HCT116 (cell line): Measurements from ENCODE around the gene MRAS. TPM values are rescaled to one million over a fixed set of nuclear protein-coding genes. Genes with fewer than 3 reads are reported as not detected.

Source experiments
- ATAC-seq: fragments of 200-7000 bp; cut with Tn5 transposase; 2 replicates; pipeline ENCODE4 v1.9.1; 2020; ENCODE audit warnings: mild to moderate bottlenecking, moderate library complexity
- BruUV-seq: library from RNA; stranded (reverse); fragments of 400-500 nt; replicated peaks from 2 replicates; lab custom pipeline; 2021; lab: Mats Ljungman, UMichigan
- CTCF ChIA-PET: fragments of 300-600 bp; sonication (Branson Sonifier 250); formaldehyde crosslinking; loops from one replicate; lab custom pipeline; 2021; ENCODE audit warnings: antibody characterized with exemption; lab: Charles Lee
- POLR2A ChIA-PET: fragments of 300-600, 350-600 bp; sonication (Branson Sonifier 250); formaldehyde crosslinking; loops from one replicate; lab custom pipeline; 2021; ENCODE audit warnings: antibody characterized with exemption; lab: Charles Lee
- RAD21 ChIA-PET, 2 experiments: fragments of 300-600 bp; sonication (Branson Sonifier 250); formaldehyde crosslinking; loops; one replicate each; lab custom pipeline; 2023; ENCODE audit warnings: low total read pairs in 2 of 2; ENCODE audit not compliant: uncharacterized antibody in 2 of 2, unreplicated experiment in 2 of 2, low non-redundant PET in 1 of 2; lab: Charles Lee
- DNase-seq: peaks from one replicate; pipeline ENCODE4 v3.0.0-alpha.2; 2010; ENCODE audit warnings: low read depth, low spot score
- H2AFZ ChIP-seq: fragments of 200-600 bp; shearing (Covaris generic), sonication (generic); 2 replicates; pipeline ENCODE4 v1.6.1; 2017; ENCODE audit warnings: low read depth, mixed run types, mixed read lengths, antibody characterized with exemption, low read length; ENCODE audit not compliant: poor library complexity, severe bottlenecking
- H3K27ac ChIP-seq: 2 replicates; pipeline ENCODE4 v1.5.1; 2012; ENCODE audit warnings: low read depth, low read length
- H3K27me3 ChIP-seq: fragments of 200-600 bp; sonication (generic); 2 replicates; pipeline ENCODE4 v1.6.1; 2016; ENCODE audit warnings: mixed run types, low read length, mixed read lengths; ENCODE audit not compliant: insufficient read depth
- H3K36me3 ChIP-seq, 2 experiments: fragments of 200-500 bp in 1 of 2; fragments of 200-600 bp in 1 of 2; sonication (Bioruptor generic) in 1 of 2; sonication (generic) in 1 of 2; 2 replicates each; pipeline versions ENCODE4 v1.5.1 to v1.6.1; 2014 to 2016; ENCODE audit warnings: low read length in 2 of 2, inconsistent platforms in 1 of 2, mixed read lengths in 1 of 2, mixed run types in 1 of 2; ENCODE audit not compliant: insufficient read depth in 2 of 2, control insufficient read depth in 1 of 2
- H3K4me1 ChIP-seq, 2 experiments: fragments of 200-600 bp in 1 of 2; sonication (generic) in 1 of 2; 2 replicates each; pipeline versions ENCODE4 v1.5.1 to v1.6.1; 2012 to 2017; ENCODE audit warnings: low read length in 2 of 2, inconsistent platforms in 1 of 2, mild to moderate bottlenecking in 1 of 2, mixed read lengths in 1 of 2, mixed run types in 1 of 2, moderate library complexity in 1 of 2; ENCODE audit not compliant: insufficient read depth in 2 of 2, control insufficient read depth in 1 of 2
- H3K4me2 ChIP-seq: fragments of 200-600 bp; sonication (generic); 2 replicates; pipeline ENCODE4 v1.6.1; 2017; ENCODE audit warnings: mixed run types, low read length, mixed read lengths
- H3K4me3 ChIP-seq, 2 experiments: fragments of 200-600 bp in 1 of 2; sonication (generic) in 1 of 2; replicated peaks in 1 of 2; 2 replicates each; pipeline ENCODE4 v1.5.1; 2011 to 2016; ENCODE audit warnings: low read length in 2 of 2, control low read depth in 1 of 2, low read depth in 1 of 2, mild to moderate bottlenecking in 1 of 2, mixed read lengths in 1 of 2, mixed run types in 1 of 2
- H3K79me2 ChIP-seq: fragments of 200-600 bp; sonication (generic); 2 replicates; pipeline ENCODE4 v1.6.1; 2017; ENCODE audit warnings: mild to moderate bottlenecking, mixed run types, low read length, moderate library complexity, mixed read lengths; ENCODE audit not compliant: insufficient read depth
- H3K9ac ChIP-seq: fragments of 200-600 bp; sonication (generic); 2 replicates; pipeline ENCODE4 v1.6.1; 2016; ENCODE audit warnings: low read length, mixed read lengths
- H3K9me2 ChIP-seq: fragments of 200-600 bp; sonication (generic), shearing (Covaris generic); 2 replicates; pipeline ENCODE4 v1.6.1; 2017; ENCODE audit warnings: mixed run types, mild to moderate bottlenecking, moderate library complexity; ENCODE audit not compliant: insufficient read depth
- H3K9me3 ChIP-seq, 2 experiments: fragments of 200-500 bp in 1 of 2; fragments of 200-600 bp in 1 of 2; sonication (Bioruptor generic) in 1 of 2; sonication (generic) in 1 of 2; 2 replicates each; pipeline ENCODE4 v1.6.1; 2014 to 2017; ENCODE audit warnings: low read length in 2 of 2, mixed read lengths in 2 of 2, inconsistent platforms in 1 of 2, low read depth in 1 of 2, mild to moderate bottlenecking in 1 of 2, mixed run types in 1 of 2, moderate library complexity in 1 of 2; ENCODE audit not compliant: control insufficient read depth in 1 of 2, insufficient read depth in 1 of 2
- H4K20me1 ChIP-seq: fragments of 200-600 bp; sonication (generic), shearing (Covaris generic); 2 replicates; pipeline ENCODE4 v1.6.1; 2017; ENCODE audit warnings: mixed run types, mild to moderate bottlenecking, moderate library complexity; ENCODE audit not compliant: insufficient read depth
- CBX3 ChIP-seq: IDR thresholded peaks from 2 replicates; pipeline ENCODE4 v1.6.1; 2012; ENCODE audit warnings: low read depth
- CEBPB ChIP-seq: IDR thresholded peaks from 2 replicates; pipeline ENCODE4 v1.6.1; 2012; ENCODE audit warnings: low read depth
- EGR1 ChIP-seq: IDR thresholded peaks from 2 replicates; pipeline ENCODE4 v1.6.1; 2012; ENCODE audit warnings: low read depth
- EZH2 ChIP-seq: fragments of 200-600 bp; sonication (generic); IDR thresholded peaks from 2 replicates; pipeline ENCODE4 v1.6.1; 2017; ENCODE audit warnings: antibody characterized with exemption, mixed run types
- EZH2phosphoT487 ChIP-seq: fragments of 200-600 bp; IDR thresholded peaks from 2 replicates; pipeline ENCODE4 v1.6.1; 2018; ENCODE audit warnings: antibody characterized with exemption, borderline replicate concordance
- JUND ChIP-seq: IDR thresholded peaks from 2 replicates; pipeline ENCODE4 v1.6.1; 2012
- MAX ChIP-seq: IDR thresholded peaks from 2 replicates; pipeline ENCODE4 v1.6.1; 2012
- POLR2A ChIP-seq: IDR thresholded peaks from 2 replicates; pipeline ENCODE4 v1.7.0; 2011; ENCODE audit warnings: borderline replicate concordance; ENCODE audit not compliant: insufficient read depth, insufficient read length; ENCODE audit errors: extremely low read depth
- POLR2AphosphoS5 ChIP-seq: IDR thresholded peaks from 2 replicates; pipeline ENCODE4 v1.6.1; 2011; ENCODE audit warnings: mild to moderate bottlenecking, low read depth, low read length, moderate library complexity
- RAD21 ChIP-seq: IDR thresholded peaks from 2 replicates; pipeline ENCODE4 v1.6.1; 2012; ENCODE audit warnings: low read depth, mild to moderate bottlenecking
- REST ChIP-seq: IDR thresholded peaks from 2 replicates; pipeline ENCODE4 v1.6.1; 2012; ENCODE audit warnings: low read depth
- SP1 ChIP-seq: IDR thresholded peaks from 2 replicates; pipeline ENCODE4 v1.6.1; 2012; ENCODE audit warnings: low read depth
- SRF ChIP-seq: IDR thresholded peaks from 2 replicates; pipeline ENCODE4 v1.6.1; 2012; ENCODE audit warnings: low read depth
- TCF7L2 ChIP-seq: IDR thresholded peaks from 2 replicates; pipeline ENCODE4 v1.7.0; 2011; ENCODE audit warnings: borderline replicate concordance, inconsistent platforms; ENCODE audit not compliant: insufficient read depth, insufficient read length; ENCODE audit errors: extremely low read depth
- ZFX ChIP-seq: fragments of 450-650 bp; IDR thresholded peaks from 2 replicates; pipeline ENCODE4 v1.6.1; 2017
- ZNF274 ChIP-seq: fragments of 200-500 bp; sonication (Bioruptor generic); IDR thresholded peaks from 2 replicates; pipeline ENCODE4 v1.6.1; 2014; ENCODE audit warnings: mild to moderate bottlenecking, low read depth, low read length, inconsistent platforms
- intact Hi-C: fragments of 100-400 bp; cut with micrococcal nuclease; formaldehyde crosslinking; loops from 2 replicates; pipeline ENCODE4 v1.10.0; 2022
- total RNA-seq: library from RNA; stranded (reverse); gene quantifications from one replicate; pipeline ENCODE4 v1.2.1, GENCODE V29; 2021; ENCODE audit not compliant: unreplicated experiment
- TF ChIP-seq, protein P1 (sequence below): IDR thresholded peaks from 2 replicates; pipeline ENCODE4 v1.6.1; 2012
- TF ChIP-seq, protein P2 (sequence below): IDR thresholded peaks from 2 replicates; pipeline ENCODE4 v1.6.1; 2011; ENCODE audit warnings: mild to moderate bottlenecking, low read length, moderate library complexity; ENCODE audit not compliant: insufficient replicate concordance; ENCODE audit errors: extremely low read depth

Gene MRAS
- total RNA-seq, 1 experiment from 2014 or later: 13.5 TPM

DNA sequence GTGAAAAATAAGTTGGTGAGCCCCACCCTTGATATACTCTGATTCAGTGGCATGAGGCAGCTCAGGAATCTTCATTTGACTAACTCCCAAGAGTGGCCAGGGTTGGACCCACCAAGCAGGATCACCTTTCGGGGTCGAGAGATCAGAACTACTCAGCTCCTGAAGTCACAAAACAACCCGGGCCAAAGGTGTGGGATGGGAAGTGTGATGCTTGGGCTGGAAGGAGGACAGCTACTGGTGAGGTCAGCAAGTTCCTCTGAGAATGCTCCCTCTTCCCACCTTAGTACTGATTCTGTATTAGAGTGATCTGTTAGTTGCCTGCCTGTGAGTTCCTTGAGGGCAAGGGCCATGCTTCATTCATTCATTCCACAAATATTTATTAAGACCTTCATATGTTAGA, 101.1 kb downstream of the MRAS start:
- H3K27me3 ChIP-seq: no peaks in the 10 kb centered on the region
- POLR2A ChIA-PET: no interaction called here
- ATAC-seq (no peak), DNase-seq (no peak)
- no peaks in the 10 kb centered on the region for H3K79me2 ChIP-seq
- no TSS peak for BruUV-seq
- no peak overlapping the region for H3K9ac ChIP-seq
- H3K4me2 ChIP-seq: no peak overlapping the region
- no peak overlapping the region for H3K4me3 ChIP-seq
- no peaks in the 10 kb centered on the region for H3K9me3 ChIP-seq
- H4K20me1 ChIP-seq: no peaks in the 10 kb centered on the region
- H3K36me3 ChIP-seq: no peaks in the 10 kb centered on the region
- H3K9me2 ChIP-seq: no peaks in the 10 kb centered on the region
- CTCF ChIA-PET: interaction anchor here (1.2 kb wide), 1 partner anchor 30 kb away, joined by 4 read pairs; no protein-coding TSS in a partner anchor
- H3K27ac ChIP-seq: no peak overlapping the region
- RAD21 ChIA-PET: no interaction called here
- intact Hi-C loops: no loop called here
- no peaks in the 10 kb centered on the region for H3K4me1 ChIP-seq
- H2AFZ ChIP-seq: no peak overlapping the region
- no peak for TF ChIP-seq CBX3
- no peak for TF ChIP-seq CEBPB
- no peak for TF ChIP-seq ZNF274
- no peak for TF ChIP-seq SP1
- TF ChIP-seq, protein P1, sequence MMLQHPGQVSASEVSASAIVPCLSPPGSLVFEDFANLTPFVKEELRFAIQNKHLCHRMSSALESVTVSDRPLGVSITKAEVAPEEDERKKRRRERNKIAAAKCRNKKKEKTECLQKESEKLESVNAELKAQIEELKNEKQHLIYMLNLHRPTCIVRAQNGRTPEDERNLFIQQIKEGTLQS: no peak
- TF ChIP-seq, protein P2, sequence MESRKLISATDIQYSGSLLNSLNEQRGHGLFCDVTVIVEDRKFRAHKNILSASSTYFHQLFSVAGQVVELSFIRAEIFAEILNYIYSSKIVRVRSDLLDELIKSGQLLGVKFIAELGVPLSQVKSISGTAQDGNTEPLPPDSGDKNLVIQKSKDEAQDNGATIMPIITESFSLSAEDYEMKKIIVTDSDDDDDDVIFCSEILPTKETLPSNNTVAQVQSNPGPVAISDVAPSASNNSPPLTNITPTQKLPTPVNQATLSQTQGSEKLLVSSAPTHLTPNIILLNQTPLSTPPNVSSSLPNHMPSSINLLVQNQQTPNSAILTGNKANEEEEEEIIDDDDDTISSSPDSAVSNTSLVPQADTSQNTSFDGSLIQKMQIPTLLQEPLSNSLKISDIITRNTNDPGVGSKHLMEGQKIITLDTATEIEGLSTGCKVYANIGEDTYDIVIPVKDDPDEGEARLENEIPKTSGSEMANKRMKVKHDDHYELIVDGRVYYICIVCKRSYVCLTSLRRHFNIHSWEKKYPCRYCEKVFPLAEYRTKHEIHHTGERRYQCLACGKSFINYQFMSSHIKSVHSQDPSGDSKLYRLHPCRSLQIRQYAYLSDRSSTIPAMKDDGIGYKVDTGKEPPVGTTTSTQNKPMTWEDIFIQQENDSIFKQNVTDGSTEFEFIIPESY: no peak
- no peak for TF ChIP-seq MAX
- TF ChIP-seq ZFX: no peak
- TF ChIP-seq TCF7L2: no peak
- no peak for TF ChIP-seq EZH2
- TF ChIP-seq EGR1: no peak
- no peak for TF ChIP-seq REST
- no peak for TF ChIP-seq POLR2AphosphoS5
- TF ChIP-seq JUND: no peak
- TF ChIP-seq EZH2phosphoT487: no peak
- TF ChIP-seq POLR2A: no peak
- no peak for TF ChIP-seq RAD21
- TF ChIP-seq SRF: no peak
- TF ChIP-seq, all 23 proteins: peak for 0
